RWPE2 (cell line): ENCODE measurements around the gene RPS19BP1.

Source experiments
- ATAC-seq: fragments of 200-7000 bp; cut with Tn5 transposase; 3 replicates; pipeline ENCODE4 v1.9.1; 2021; ENCODE audit warnings: low read depth
- DNase-seq: peaks from one replicate; pipeline ENCODE4 v3.0.0-alpha.2; 2020; ENCODE audit warnings: low spot score
- H3K27ac ChIP-seq: fragments of 450-650 bp; 2 replicates; pipeline ENCODE4 v1.5.1; 2017; ENCODE audit warnings: mild to moderate bottlenecking; ENCODE audit not compliant: poor library complexity, severe bottlenecking
- H3K27me3 ChIP-seq: fragments of 250-450 bp; sonication (Bioruptor Pico); 2 replicates; pipeline ENCODE4 v1.5.1; 2021; ENCODE audit warnings: mild to moderate bottlenecking, moderate library complexity; ENCODE audit not compliant: insufficient read depth, poor library complexity, severe bottlenecking
- H3K36me3 ChIP-seq: fragments of 250-450 bp; sonication (Bioruptor Pico); 2 replicates; pipeline ENCODE4 v1.5.1; 2020; ENCODE audit warnings: low read depth, mild to moderate bottlenecking, moderate library complexity
- H3K4me1 ChIP-seq: fragments of 250-450 bp; sonication (Bioruptor Pico); 2 replicates; pipeline ENCODE4 v1.5.1; 2021; ENCODE audit warnings: mild to moderate bottlenecking, moderate library complexity; ENCODE audit not compliant: insufficient read depth, poor library complexity, severe bottlenecking
- H3K4me3 ChIP-seq: fragments of 250-450 bp; sonication (Bioruptor Pico); 2 replicates; pipeline ENCODE4 v1.5.1; 2021; ENCODE audit warnings: mild to moderate bottlenecking, moderate library complexity; ENCODE audit not compliant: severe bottlenecking
- H3K9me3 ChIP-seq: fragments of 250-450 bp; sonication (Bioruptor Pico); 2 replicates; pipeline ENCODE4 v1.5.1; 2021; ENCODE audit warnings: mild to moderate bottlenecking, moderate library complexity; ENCODE audit not compliant: severe bottlenecking
- CTCF ChIP-seq: fragments of 450-650 bp; IDR thresholded peaks from one replicate; pipeline ENCODE4 v1.5.1; 2017; ENCODE audit warnings: mild to moderate bottlenecking, moderate library complexity; ENCODE audit not compliant: poor library complexity, severe bottlenecking

RPS19BP1 gene

DNA sequence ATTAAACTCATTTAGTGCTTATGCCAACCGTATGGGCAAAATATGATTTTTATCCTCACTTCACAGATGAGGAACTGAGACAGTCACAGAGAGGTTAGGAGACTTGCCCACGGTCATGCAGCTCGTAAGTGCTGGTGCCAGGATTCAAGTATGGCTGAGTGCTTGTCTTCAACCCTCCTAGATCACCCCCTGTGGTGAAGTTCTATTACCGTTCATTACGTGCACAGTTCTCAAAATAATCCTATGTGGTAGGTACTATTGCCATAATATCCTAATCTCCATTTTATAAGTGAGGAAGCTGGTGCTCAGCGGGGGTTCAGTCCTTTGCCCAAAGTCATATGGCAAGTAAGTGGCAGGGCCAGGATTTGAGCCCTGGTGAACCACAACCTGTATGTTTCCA is 28.9 kb downstream of the RPS19BP1 start:
- no peaks in the 10 kb centered on the region for H3K27me3 ChIP-seq
- H3K4me3 ChIP-seq = peak overlapping the region; percentile 64
- DNase-seq = no peak
- H3K4me1 ChIP-seq = no peaks in the 10 kb centered on the region
- H3K9me3 ChIP-seq = no peaks in the 10 kb centered on the region
- no peak for ATAC-seq
- no peak overlapping the region for H3K27ac ChIP-seq
- TF ChIP-seq CTCF = no peak
- H3K36me3 ChIP-seq = peaks cover 53% of the 10 kb centered on the region

DNA sequence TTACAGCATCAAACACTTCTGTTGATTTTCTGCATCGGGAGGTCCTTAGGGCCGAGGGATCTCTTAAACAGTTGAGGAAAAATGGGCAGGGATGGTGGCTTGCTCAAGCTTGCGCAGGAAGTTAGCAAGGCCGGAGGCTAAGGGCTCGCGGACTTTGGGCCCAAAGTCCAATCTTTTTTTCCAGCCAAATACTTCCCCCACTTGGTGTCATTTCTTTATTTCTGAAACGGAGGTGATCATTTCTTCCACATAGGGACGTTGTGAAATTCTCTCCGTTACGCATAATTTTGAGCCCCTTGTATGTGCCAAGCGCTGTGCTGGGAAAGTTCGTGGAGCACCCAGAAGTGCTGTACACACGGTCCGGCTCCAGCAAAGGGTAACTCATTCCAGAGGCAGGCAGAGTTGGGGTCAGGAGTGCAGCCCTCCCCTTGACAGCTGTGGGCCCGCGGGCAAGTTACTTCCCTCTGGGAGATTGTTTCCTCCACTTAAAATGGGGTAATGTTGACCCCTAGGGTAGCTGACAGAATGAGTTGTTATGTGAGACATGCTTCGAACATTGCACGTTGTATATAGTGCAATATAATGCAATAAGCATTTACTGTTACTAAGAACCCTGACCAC is 29.6 kb downstream of the RPS19BP1 start:
- Histone ChIP-seq H3K9me3 (no peaks in the 10 kb centered on the region), H3K27me3 (no peaks in the 10 kb centered on the region), H3K4me3 (peak overlapping the region; percentile 64), H3K4me1 (no peaks in the 10 kb centered on the region), H3K27ac (peak overlapping the region; percentile 30), H3K36me3 (peaks cover 46% of the 10 kb centered on the region)
- DNase-seq (no peak), ATAC-seq (no peak)
- no peak for TF ChIP-seq CTCF

DNA sequence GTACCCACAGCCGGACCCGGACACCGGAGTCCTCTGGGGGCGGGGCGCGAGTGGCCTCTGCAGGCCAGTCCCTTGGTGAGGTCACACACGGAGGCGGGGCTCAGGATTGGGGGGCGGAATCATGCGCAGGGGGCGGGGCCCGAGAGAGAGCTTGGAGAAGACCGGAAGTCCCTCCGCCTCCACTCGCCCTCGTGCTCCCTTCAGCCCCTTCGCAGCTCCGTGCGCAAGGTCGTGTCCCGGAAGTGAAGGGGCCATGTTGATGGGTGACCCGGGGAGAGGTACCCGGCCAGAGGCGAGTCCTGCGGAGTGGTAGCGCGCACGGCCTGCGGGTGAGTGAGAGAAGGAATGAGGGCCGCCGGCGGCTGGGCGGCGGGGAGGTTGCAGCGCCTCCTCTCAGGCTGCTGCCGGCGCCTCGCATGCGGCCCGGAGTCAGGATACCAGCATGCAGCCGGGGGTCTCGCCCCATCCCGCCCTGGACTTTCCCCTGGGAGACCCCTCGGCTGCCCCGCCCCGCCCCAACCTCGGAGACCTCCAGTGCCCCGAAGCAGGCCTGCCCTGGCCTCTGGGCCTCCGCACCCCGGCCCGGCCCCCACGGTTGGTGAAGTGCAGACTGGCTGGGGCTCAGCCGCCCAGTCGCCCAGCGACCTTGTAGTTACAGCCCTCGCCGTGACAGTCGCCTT is 30.3 kb downstream of the RPS19BP1 start, which contains the start of gene MIEF1:
Gene MIEF1, plus strand, starts transcription at position 182 of the 680 bp plus-strand sequence. CDS start 9,005 bp downstream, outside the sequence.
- H3K27ac ChIP-seq = peak within 1 kb of the TSS; percentile 30
- no peaks in the 10 kb centered on the region for H3K9me3 ChIP-seq
- H3K36me3 ChIP-seq = peaks cover 40% of the 10 kb centered on the region
- ATAC-seq (peak; percentile 97), DNase-seq (peak; percentile 95)
- peak within 1 kb of the TSS; percentile 64 for H3K4me3 ChIP-seq
- TF ChIP-seq CTCF = no peak
- H3K4me1 ChIP-seq = no peaks in the 10 kb centered on the region
- H3K27me3 ChIP-seq = no peaks in the 10 kb centered on the region

DNA sequence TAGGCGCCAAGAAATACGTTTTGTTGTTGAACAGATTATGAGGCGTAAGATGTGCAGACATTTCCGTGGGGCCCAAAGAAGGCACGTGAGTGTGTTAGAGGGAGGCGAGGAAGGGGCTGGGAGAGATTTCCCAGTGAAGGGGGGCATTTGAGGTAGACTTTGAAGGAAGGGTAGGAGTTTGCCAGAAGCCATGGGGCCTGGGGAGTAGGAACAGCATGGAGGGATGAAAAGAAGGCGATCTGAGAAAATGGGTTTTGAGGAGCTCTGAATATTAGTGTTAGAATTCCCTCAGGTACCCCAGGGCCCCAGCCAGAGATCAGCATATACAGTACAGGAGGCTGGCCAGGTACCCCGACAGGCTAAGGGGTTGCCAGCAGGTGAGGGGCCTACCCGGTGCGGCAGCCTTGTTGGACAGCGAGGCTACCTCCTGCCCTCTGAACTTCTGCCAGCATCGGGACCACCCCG is 30.9 kb downstream of the RPS19BP1 start:
- TF ChIP-seq CTCF = no peak
- peak; percentile 35 for ATAC-seq
- no peaks in the 10 kb centered on the region for H3K4me1 ChIP-seq
- DNase-seq = no peak
- peaks cover 34% of the 10 kb centered on the region for H3K36me3 ChIP-seq
- peak overlapping the region; percentile 64 for H3K4me3 ChIP-seq
- no peaks in the 10 kb centered on the region for H3K27me3 ChIP-seq
- H3K27ac ChIP-seq = peak overlapping the region; percentile 30
- H3K9me3 ChIP-seq = no peaks in the 10 kb centered on the region

DNA sequence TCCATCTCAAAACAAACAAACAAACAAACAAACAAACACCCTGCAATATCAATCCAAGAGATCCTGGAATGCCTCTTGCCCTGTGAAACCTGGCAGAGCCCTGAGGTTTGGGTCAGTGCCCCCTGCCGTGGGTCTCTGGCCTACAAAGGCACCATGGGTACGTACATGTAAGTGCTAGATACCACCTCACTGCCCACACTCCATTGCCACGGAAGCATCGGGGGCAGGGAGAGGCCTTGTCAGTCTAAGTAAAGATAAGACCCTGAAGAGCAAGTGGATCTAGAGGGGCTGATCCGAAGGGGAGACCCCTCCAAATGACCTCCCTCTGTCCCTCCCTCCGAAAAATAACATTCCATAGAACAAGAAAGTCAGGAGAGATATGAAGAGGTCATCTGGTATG is 32.4 kb downstream of the RPS19BP1 start:
- Histone ChIP-seq H3K4me1 (no peaks in the 10 kb centered on the region), H3K27me3 (no peaks in the 10 kb centered on the region), H3K4me3 (no peak overlapping the region), H3K27ac (no peak overlapping the region), H3K9me3 (no peaks in the 10 kb centered on the region), H3K36me3 (peaks cover 18% of the 10 kb centered on the region)
- ATAC-seq = no peak
- no peak for TF ChIP-seq CTCF
- DNase-seq = no peak
